HepG2 (cell line): ENCODE data around the gene SH2D5. TPM values are rescaled to one million over a fixed set of nuclear protein-coding genes. Genes with fewer than 3 reads are reported as not detected.

ENCODE experiments used
- NFE2L2 ChIP-seq: fragments of 150-350 bp; IDR thresholded peaks from 2 replicates; pipeline ENCODE4 v1.6.1; 2014; ENCODE audit warnings: low read length
- PCBP1 ChIP-seq: fragments of 200-400 bp; formaldehyde crosslinking; IDR thresholded peaks from 2 replicates; pipeline ENCODE4 v1.6.1; 2017; ENCODE audit warnings: mild to moderate bottlenecking, low read depth, low read length, borderline replicate concordance
- PPARG ChIP-seq: conservative IDR thresholded peaks from 2 replicates; pipeline ENCODE4 v1.6.1; 2016; ENCODE audit warnings: missing biosample characterization, missing genetic modification reagents
- RFX5 ChIP-seq: IDR thresholded peaks from 2 replicates; pipeline ENCODE4 v1.6.1; 2011; ENCODE audit warnings: low read depth, low read length, improper control_type of control experiment
- SOX6 ChIP-seq, 2 experiments: fragments of 450-650 bp in 1 of 2; sonication (generic) in 1 of 2; formaldehyde crosslinking in 1 of 2; IDR thresholded peaks; 2 replicates each; pipeline versions ENCODE4 v1.4.0 to v1.6.1; 2017 to 2020; ENCODE audit warnings: antibody characterized with exemption in 1 of 2, mild to moderate bottlenecking in 1 of 2, missing genetic modification reagents in 1 of 2
- THAP11 ChIP-seq: IDR thresholded peaks from 2 replicates; pipeline ENCODE4 v1.6.1; 2016; ENCODE audit warnings: missing biosample characterization, missing genetic modification reagents
- ZNF230 ChIP-seq: sonication (generic); formaldehyde crosslinking; IDR thresholded peaks from 2 replicates; pipeline ENCODE4 v1.4.0; 2020; ENCODE audit warnings: mild to moderate bottlenecking, missing genetic modification reagents
- ZNF609 ChIP-seq: sonication (generic); formaldehyde crosslinking; IDR thresholded peaks from 2 replicates; pipeline ENCODE4 v1.4.0; 2020; ENCODE audit warnings: mild to moderate bottlenecking, missing genetic modification reagents, borderline replicate concordance
- ZNF629 ChIP-seq: sonication (generic); formaldehyde crosslinking; conservative IDR thresholded peaks from 2 replicates; pipeline ENCODE4 v1.5.0; 2020; ENCODE audit warnings: missing genetic modification reagents
- ZNF883 ChIP-seq: sonication (generic); formaldehyde crosslinking; IDR thresholded peaks from 2 replicates; pipeline ENCODE4 v1.5.1; 2020; ENCODE audit warnings: mild to moderate bottlenecking, missing genetic modification reagents; ENCODE audit errors: not compliant biosample characterization
- polyA plus RNA-seq, 8 experiments: library from polyadenylated mRNA; depleted of rRNA in 3 of 8; stranded (reverse) in 7 of 8; unstranded in 1 of 8; fragments of >200 nt; fragmentation: Illumina TruSeq in 4 of 8; extraction: Trizol in 4 of 8; gene quantifications; 2 replicates each; pipeline versions ENCODE4 v1.2.1 to v1.2.3, GENCODE V29; 2011 to 2016; ENCODE audit warnings: low read depth in 4 of 8, missing spikeins in 1 of 8, mixed read lengths in 1 of 8; ENCODE audit not compliant: insufficient read depth in 1 of 8
- total RNA-seq, 5 experiments: library from RNA; depleted of rRNA; stranded (reverse); fragments of >200 nt; fragmentation: Illumina TruSeq; extraction: Trizol; gene quantifications; 2 replicates each; pipeline ENCODE4 v1.2.3, GENCODE V29; 2016; ENCODE audit warnings: low read depth in 1 of 5
- TF ChIP-seq, protein P1 (sequence below): sonication (generic); formaldehyde crosslinking; IDR thresholded peaks from one replicate; pipeline ENCODE4 v1.5.1; 2020; ENCODE audit warnings: mild to moderate bottlenecking, missing genetic modification reagents; ENCODE audit errors: not compliant biosample characterization
- TF ChIP-seq, protein P2 (sequence below): sonication (generic); formaldehyde crosslinking; IDR thresholded peaks from 2 replicates; pipeline ENCODE4 v1.4.0; 2020; ENCODE audit warnings: missing genetic modification reagents, borderline replicate concordance

SH2D5 gene
- total and polyA plus RNA-seq, 2 of the 13 experiments (the other 11 are each of a cell fraction or from before 2014, with no cell fraction given): 1.2 to 3.4 TPM

GRCh38 chr1:20732588-20733359, at the start of gene SH2D5 (continued):
- no peak for TF ChIP-seq SOX6 (IDR thresholded peaks at IDR 0.05)
- TF ChIP-seq SOX6 (CRISPR knock-in tag; IDR thresholded peaks at IDR 0.05): no peak; the same call in 1 of the 2 replicates
- TF ChIP-seq PPARG: peak; percentile 58; the same call in 1 of the 2 replicates
- peak; percentile 63 for TF ChIP-seq ZNF609 (CRISPR knock-in tag)
- TF ChIP-seq ZNF230 (CRISPR knock-in tag): no peak
- no peak for TF ChIP-seq RFX5
- TF ChIP-seq, protein P1, sequence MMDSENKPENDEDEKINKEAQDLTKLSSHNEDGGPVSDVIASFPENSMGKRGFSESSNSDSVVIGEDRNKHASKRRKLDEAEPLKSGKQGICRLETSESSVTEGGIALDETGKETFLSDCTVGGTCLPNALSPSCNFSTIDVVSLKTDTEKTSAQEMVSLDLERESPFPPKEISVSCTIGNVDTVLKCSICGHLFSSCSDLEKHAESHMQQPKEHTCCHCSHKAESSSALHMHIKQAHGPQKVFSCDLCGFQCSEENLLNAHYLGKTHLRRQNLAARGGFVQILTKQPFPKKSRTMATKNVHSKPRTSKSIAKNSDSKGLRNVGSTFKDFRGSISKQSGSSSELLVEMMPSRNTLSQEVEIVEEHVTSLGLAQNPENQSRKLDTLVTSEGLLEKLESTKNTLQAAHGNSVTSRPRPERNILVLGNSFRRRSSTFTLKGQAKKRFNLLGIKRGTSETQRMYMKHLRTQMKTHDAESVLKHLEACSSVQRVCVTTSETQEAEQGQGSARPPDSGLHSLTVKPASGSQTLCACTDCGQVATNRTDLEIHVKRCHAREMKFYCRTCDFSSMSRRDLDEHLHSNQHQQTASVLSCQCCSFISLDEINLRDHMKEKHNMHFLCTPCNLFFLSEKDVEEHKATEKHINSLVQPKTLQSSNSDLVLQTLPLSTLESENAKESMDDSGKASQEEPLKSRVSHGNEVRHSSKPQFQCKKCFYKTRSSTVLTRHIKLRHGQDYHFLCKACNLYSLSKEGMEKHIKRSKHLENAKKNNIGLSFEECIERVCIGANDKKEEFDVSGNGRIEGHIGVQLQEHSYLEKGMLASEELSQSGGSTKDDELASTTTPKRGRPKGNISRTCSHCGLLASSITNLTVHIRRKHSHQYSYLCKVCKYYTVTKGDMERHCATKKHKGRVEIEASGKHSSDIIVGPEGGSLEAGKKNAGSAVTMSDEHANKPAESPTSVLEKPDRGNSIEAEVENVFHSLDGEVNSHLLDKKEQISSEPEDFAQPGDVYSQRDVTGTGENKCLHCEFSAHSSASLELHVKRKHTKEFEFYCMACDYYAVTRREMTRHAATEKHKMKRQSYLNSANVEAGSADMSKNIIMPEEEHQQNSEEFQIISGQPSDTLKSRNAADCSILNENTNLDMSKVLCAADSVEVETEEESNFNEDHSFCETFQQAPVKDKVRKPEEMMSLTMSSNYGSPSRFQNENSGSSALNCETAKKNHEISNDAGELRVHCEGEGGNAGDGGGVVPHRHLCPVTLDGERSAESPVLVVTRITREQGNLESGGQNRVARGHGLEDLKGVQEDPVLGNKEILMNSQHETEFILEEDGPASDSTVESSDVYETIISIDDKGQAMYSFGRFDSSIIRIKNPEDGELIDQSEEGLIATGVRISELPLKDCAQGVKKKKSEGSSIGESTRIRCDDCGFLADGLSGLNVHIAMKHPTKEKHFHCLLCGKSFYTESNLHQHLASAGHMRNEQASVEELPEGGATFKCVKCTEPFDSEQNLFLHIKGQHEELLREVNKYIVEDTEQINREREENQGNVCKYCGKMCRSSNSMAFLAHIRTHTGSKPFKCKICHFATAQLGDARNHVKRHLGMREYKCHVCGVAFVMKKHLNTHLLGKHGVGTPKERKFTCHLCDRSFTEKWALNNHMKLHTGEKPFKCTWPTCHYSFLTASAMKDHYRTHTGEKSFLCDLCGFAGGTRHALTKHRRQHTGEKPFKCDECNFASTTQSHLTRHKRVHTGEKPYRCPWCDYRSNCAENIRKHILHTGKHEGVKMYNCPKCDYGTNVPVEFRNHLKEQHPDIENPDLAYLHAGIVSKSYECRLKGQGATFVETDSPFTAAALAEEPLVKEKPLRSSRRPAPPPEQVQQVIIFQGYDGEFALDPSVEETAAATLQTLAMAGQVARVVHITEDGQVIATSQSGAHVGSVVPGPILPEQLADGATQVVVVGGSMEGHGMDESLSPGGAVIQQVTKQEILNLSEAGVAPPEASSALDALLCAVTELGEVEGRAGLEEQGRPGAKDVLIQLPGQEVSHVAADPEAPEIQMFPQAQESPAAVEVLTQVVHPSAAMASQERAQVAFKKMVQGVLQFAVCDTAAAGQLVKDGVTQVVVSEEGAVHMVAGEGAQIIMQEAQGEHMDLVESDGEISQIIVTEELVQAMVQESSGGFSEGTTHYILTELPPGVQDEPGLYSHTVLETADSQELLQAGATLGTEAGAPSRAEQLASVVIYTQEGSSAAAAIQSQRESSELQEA: no peak
- 0 out of 2 replicates have a peak, but pooled peaks have one; percentile 8 for TF ChIP-seq ZNF629 (CRISPR knock-in tag)
- TF ChIP-seq THAP11: peak; percentile 47; the same call in 1 of the 2 replicates
- no peak for TF ChIP-seq NFE2L2
- no peak for TF ChIP-seq ZNF883 (CRISPR knock-in tag)
- 0 out of 2 replicates have a peak, but pooled peaks have one; percentile 23 for TF ChIP-seq PCBP1
- TF ChIP-seq, protein P2, sequence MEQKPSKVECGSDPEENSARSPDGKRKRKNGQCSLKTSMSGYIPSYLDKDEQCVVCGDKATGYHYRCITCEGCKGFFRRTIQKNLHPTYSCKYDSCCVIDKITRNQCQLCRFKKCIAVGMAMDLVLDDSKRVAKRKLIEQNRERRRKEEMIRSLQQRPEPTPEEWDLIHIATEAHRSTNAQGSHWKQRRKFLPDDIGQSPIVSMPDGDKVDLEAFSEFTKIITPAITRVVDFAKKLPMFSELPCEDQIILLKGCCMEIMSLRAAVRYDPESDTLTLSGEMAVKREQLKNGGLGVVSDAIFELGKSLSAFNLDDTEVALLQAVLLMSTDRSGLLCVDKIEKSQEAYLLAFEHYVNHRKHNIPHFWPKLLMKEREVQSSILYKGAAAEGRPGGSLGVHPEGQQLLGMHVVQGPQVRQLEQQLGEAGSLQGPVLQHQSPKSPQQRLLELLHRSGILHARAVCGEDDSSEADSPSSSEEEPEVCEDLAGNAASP (CRISPR knock-in tag): 0 out of 2 replicates have a peak, but pooled peaks have one; percentile 10
